ENCODE measurements around the gene STN1. TPM values are rescaled to one million over a fixed set of nuclear protein-coding genes. Genes with fewer than 3 reads are reported as not detected.

STN1 gene
- total and polyA plus RNA-seq, 10 of the 15 experiments (the other 5 are each of a cell fraction or from before 2014, with no cell fraction given): 22.2 to 31.8 (median 28.5) TPM

DNA sequence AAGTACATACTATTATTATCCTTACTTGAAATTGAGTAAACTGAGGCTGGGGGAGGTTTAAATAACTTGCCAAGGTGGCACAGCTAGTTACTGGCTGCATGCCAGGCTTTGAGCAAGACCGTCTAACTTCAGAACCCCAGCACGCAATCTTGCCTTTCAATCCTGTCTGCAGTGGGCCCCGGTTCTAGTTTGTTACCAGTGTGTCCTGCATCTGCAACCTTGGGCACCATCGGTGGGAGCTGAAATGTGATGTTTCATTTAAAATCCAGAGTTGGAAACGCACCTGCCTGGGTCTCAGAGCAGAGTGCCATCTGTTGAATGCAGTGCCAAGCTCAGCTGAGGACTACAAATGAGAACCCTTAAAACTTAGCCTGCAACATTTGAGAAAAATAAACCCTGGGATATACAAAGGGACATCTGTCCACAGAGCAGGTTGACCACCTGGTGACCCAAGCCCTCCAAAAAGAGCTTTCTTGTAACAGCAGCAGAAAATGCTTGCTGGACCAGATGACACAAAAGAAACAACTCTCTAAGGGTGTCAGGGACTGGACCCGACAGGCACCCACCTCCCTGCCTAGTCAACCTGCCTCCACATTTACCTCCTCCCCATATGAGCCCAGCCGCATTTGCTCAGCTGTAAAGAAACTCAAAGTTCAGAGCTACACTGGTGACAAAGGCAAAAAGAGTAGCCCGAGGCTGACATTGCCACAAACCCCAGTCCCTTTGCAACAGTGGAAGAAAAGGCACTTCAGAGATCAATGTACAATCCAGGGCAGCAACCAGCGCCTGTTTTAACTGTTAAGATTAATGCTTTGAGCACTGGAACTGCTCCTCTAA lies 64.3 kb downstream of the STN1 start:
- no peak for TF ChIP-seq MXI1 (IDR thresholded peaks at IDR 0.05; ENCODE audit: low read depth, low read length)
- no peak for TF ChIP-seq ASH2L (IDR thresholded peaks at IDR 0.05; ENCODE audit: borderline replicate concordance, low read depth)
- no peak for TF ChIP-seq BCL11A (IDR thresholded peaks at IDR 0.05; ENCODE audit: low read depth, low read length)
- TF ChIP-seq, protein P1, sequence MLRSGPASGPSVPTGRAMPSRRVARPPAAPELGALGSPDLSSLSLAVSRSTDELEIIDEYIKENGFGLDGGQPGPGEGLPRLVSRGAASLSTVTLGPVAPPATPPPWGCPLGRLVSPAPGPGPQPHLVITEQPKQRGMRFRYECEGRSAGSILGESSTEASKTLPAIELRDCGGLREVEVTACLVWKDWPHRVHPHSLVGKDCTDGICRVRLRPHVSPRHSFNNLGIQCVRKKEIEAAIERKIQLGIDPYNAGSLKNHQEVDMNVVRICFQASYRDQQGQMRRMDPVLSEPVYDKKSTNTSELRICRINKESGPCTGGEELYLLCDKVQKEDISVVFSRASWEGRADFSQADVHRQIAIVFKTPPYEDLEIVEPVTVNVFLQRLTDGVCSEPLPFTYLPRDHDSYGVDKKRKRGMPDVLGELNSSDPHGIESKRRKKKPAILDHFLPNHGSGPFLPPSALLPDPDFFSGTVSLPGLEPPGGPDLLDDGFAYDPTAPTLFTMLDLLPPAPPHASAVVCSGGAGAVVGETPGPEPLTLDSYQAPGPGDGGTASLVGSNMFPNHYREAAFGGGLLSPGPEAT (IDR thresholded peaks at IDR 0.05; ENCODE audit: low read depth): no peak
- no peak for TF ChIP-seq SIX5 (IDR thresholded peaks at IDR 0.05; ENCODE audit: low read depth, low read length, severe bottlenecking)
- DNase-seq (ENCODE audit: low read depth, low spot score) (no peak), ATAC-seq (no peak), FAIRE-seq (no peak)
- Histone ChIP-seq H3K4me1 (ENCODE audit: control insufficient read depth, insufficient read depth, low read length) (no peaks in the 10 kb centered on the region), H3K27ac (ENCODE audit: control insufficient read depth, insufficient read depth) (no peak overlapping the region), H3K36me3 (ENCODE audit: control insufficient read depth in 2 of 2, insufficient read depth in 2 of 2, low read length in 1 of 2) (no peaks in the 10 kb centered on the region), H3K9me3 (replicated peaks; ENCODE audit: control insufficient read depth, insufficient read depth, low read length) (no peaks in the 10 kb centered on the region), H3K27me3 (replicated peaks in 1 of 2; ENCODE audit: control insufficient read depth in 2 of 2, insufficient read depth in 2 of 2, low read length in 1 of 2) (peaks cover 10 to 18% of the 10 kb centered on the region in 2 experiments), H3K4me3 (no peak overlapping the region), H4K20me1 (ENCODE audit: control insufficient read depth, insufficient read depth) (no peaks in the 10 kb centered on the region), H3K79me2 (ENCODE audit: control insufficient read depth, insufficient read depth, low read length) (no peaks in the 10 kb centered on the region), H3K4me2 (ENCODE audit: control insufficient read depth, insufficient read depth) (no peak overlapping the region), H3K9ac (ENCODE audit: control insufficient read depth, insufficient read depth, low read length) (no peak overlapping the region), H2AFZ (ENCODE audit: control insufficient read depth, low read depth, low read length) (no peak overlapping the region)
- RAD21 ChIA-PET (ENCODE audit: unreplicated experiment): interaction anchor here (1.2 to 3.6 kb wide), 2 partner anchors 78 to 141 kb away, joined by 3 to 14 read pairs; no protein-coding TSS in a partner anchor
- SMC1A ChIA-PET (ENCODE audit: uncharacterized antibody, unreplicated experiment): interaction anchor here (0.6 to 2.5 kb wide), 4 partner anchors 8 to 168 kb away, joined by 3 to 13 read pairs (median 3); no protein-coding TSS in a partner anchor
- in situ Hi-C loops (cut with MboI) (no loop called here), intact Hi-C loops (cut with micrococcal nuclease; ENCODE audit: unreplicated experiment) (no loop called here)
- POLR2A ChIA-PET: no interaction called here
- BruUV-seq (replicated peaks): no TSS peak
- CTCF ChIA-PET: interaction anchor here (1.1 to 3.2 kb wide), 4 partner anchors 34 to 365 kb away, joined by 3 to 17 read pairs (median 3); no protein-coding TSS in a partner anchor
- 46% methylated on average over 9 of the region's 9 CpGs for WGBS (ENCODE audit: insufficient coverage, insufficient replicate concordance, low lambda C conversion rate, missing lambda C conversion rate)

All from GM12878 (cell line).